Astrocyte of the cerebellum (primary cell): ENCODE measurements around the gene PRPF19.

Experiments
- DNase-seq: peaks from one replicate; pipeline ENCODE4 v3.0.0-alpha.2; 2011; ENCODE audit warnings: low read depth
- H3K4me3 ChIP-seq: 2 replicates; pipeline ENCODE4 v1.5.1; 2011; ENCODE audit warnings: mild to moderate bottlenecking, low read depth, low read length, moderate library complexity
- in situ Hi-C: cut with HindIII; loops from 2 replicates; pipeline ENCODE4 v1.10.0; 2017; ENCODE audit warnings: low sequenced_read_pairs
- TF ChIP-seq, protein P1 (sequence below): IDR thresholded peaks from 2 replicates; pipeline ENCODE4 v1.5.1; 2012; ENCODE audit warnings: low read length, low read depth, moderate library complexity, mild to moderate bottlenecking; ENCODE audit errors: missing control alignments

The PRPF19 gene

DNA sequence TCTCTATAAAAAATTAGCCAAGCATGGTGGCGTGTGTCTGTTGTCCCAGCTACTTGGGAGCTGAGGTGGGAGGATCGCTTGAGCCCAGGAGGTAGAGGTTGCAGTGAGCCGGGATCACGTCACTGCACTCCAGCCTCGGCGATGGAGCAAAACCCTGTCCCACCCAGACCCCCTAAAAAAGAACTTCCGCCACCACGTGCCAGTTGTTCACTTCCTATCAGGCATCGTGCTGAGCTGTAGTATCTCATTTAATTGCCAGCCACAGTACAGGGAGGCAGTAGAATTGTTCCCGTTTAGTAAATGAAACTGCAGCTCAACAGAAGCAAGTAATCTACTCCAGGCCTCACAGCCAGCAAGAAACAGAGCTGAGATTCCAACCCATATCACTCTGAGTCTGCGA is 14.9 kb upstream of the PRPF19 start:
- no peak for DNase-seq
- TF ChIP-seq, protein P1, sequence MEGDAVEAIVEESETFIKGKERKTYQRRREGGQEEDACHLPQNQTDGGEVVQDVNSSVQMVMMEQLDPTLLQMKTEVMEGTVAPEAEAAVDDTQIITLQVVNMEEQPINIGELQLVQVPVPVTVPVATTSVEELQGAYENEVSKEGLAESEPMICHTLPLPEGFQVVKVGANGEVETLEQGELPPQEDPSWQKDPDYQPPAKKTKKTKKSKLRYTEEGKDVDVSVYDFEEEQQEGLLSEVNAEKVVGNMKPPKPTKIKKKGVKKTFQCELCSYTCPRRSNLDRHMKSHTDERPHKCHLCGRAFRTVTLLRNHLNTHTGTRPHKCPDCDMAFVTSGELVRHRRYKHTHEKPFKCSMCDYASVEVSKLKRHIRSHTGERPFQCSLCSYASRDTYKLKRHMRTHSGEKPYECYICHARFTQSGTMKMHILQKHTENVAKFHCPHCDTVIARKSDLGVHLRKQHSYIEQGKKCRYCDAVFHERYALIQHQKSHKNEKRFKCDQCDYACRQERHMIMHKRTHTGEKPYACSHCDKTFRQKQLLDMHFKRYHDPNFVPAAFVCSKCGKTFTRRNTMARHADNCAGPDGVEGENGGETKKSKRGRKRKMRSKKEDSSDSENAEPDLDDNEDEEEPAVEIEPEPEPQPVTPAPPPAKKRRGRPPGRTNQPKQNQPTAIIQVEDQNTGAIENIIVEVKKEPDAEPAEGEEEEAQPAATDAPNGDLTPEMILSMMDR, result no peak
- in situ Hi-C loops, result loop anchor here (5.0 kb wide), 1 partner anchor 211 kb away; no protein-coding TSS in a partner anchor
- H3K4me3 ChIP-seq, result no peak overlapping the region

DNA sequence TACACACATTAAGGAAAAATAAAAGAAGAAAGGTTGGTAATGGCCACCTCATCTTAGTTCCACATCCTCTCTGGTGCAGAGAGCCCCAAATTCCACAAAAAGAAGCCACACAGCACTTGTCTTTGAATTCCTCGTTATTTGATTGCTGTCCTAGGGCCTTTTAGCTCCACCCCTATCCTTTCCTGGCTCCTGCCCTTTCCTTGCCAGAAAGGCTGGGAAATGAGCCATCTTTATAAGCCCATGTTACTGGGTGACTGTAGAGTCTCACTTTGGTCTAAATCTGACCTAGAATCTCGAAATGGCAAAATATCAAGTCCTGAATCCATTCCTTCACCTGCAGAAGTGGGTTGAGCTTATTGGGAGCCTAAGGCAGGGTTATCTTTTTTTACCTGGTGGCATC is 13.6 kb upstream of the PRPF19 start:
- TF ChIP-seq, protein P1, result no peak
- no peak overlapping the region for H3K4me3 ChIP-seq
- in situ Hi-C loops, result loop anchor here (5.0 kb wide), 2 partner anchors 93 to 212 kb away; no protein-coding TSS in a partner anchor
- DNase-seq, result no peak

DNA sequence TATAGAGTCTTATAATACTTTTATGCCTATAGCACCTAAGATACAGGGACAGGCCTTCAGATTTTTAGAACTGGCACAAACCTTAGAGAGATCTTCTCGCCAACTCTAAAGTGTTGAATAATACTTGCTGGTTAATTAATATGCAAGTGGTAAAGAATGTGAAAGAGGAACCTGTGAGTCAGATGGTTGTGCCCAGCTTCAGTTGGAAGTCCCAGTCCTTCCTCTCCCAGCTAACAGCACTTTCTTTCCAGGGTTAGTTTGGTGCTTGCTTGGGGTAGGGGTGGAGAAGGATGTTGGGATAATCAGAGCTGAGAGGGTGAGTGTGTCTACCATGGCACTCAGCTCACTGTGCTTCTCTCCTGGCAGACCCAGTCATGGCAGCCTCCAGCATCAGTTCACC is 12.9 kb upstream of the PRPF19 start:
- H3K4me3 ChIP-seq, result no peak overlapping the region
- DNase-seq, result no peak
- TF ChIP-seq, protein P1, result no peak
- in situ Hi-C loops, result loop anchor here (5.0 kb wide), 1 partner anchor 92 kb away; no protein-coding TSS in a partner anchor

DNA sequence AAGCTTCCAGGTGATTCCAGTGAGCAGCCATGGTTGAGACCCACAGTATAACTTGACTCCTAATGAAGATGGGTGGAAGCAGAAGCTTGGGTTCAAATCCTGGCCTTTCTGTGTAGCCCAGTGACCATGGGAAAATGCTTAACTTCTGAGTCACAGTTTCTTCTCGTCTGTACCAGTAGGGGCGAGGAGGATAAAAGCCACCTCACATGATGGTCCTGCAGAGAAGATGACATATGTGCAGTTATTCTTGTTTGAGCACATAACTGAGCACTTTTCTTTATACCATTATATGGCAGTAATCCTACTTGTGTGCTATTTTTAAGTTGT is 12.5 kb upstream of the PRPF19 start:
- TF ChIP-seq, protein P1, result no peak
- H3K4me3 ChIP-seq, result no peak overlapping the region
- in situ Hi-C loops, result loop anchor here (5.0 kb wide), 1 partner anchor 92 kb away; no protein-coding TSS in a partner anchor
- no peak for DNase-seq

DNA sequence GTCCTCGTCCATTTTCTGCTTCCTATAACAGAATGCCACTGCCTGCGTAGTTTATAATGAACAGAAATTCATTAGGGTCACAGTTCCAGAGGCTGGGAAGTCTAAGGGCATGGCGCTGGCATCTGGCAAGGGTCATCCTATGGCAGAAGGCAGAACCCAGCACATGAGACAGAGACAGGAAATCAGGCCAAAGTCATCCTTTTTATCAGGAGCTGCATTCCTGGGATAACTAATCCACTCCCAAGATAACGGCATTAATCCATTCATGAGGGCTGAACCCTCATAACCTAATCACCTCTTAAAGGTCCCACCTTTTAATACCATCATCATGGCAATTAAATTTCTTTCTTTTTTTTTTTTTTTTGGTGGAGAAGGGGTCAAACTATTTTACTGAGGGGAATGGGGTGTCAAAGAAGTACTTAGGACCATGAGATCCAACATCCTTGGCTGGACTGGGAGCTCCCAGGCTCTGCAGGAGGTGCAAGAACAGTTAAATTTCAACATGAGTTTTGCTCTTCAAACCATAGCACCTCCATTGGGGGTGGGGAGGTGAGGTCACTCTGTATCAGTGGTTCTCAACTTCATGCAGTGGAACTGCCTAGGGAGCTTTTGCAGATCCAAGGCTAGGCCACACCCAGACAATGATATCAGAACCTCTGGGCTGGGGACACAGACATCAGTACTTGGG is 12.0 kb upstream of the PRPF19 start:
- no peak for DNase-seq
- TF ChIP-seq, protein P1, result no peak
- in situ Hi-C loops, result loop anchor here (5.0 kb wide), 1 partner anchor 91 kb away; no protein-coding TSS in a partner anchor
- no peak overlapping the region for H3K4me3 ChIP-seq

DNA sequence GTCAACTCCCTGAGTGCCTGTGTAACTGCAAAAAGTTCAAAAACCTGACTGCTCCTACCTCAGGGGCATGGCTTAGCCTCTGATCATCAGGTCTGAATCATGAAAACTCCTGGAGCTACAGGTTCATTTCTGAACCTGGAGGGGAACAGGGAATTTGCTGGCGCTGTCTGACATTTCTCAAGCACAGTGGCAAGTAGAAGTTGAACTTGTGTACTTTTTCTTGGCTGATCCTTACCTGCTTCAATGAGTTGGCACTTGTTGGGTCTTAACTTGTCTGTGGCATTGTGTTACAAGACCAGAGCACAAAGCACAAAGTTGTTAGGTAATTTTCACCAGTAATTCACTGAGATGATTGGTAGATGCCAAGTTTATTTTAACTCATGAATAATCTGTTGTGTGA is 10.9 kb upstream of the PRPF19 start:
- no peak for DNase-seq
- in situ Hi-C loops, result loop anchor here (5.0 kb wide), 1 partner anchor 90 kb away; no protein-coding TSS in a partner anchor
- TF ChIP-seq, protein P1, result no peak
- H3K4me3 ChIP-seq, result no peak overlapping the region
